KMS-11 (cell line): ENCODE results near the gene NANOS2.

Experiments used
- H2AFZ ChIP-seq: fragments of 200-600 bp; sonication (generic); 2 replicates; pipeline ENCODE4 v1.6.1; 2016; ENCODE audit warnings: antibody characterized with exemption, mixed run types, low read depth
- H3K27ac ChIP-seq: fragments of 200-600 bp; sonication (generic); 2 replicates; pipeline ENCODE4 v1.6.1; 2016; ENCODE audit warnings: mild to moderate bottlenecking, mixed run types
- H3K27me3 ChIP-seq: fragments of 200-600 bp; sonication (generic); 2 replicates; pipeline ENCODE4 v1.6.1; 2017; ENCODE audit warnings: mild to moderate bottlenecking, low read depth, mixed run types, moderate library complexity; ENCODE audit not compliant: insufficient read depth
- H3K36me3 ChIP-seq: fragments of 200-600 bp; sonication (generic); 2 replicates; pipeline ENCODE4 v1.6.1; 2017; ENCODE audit warnings: mild to moderate bottlenecking, mixed run types; ENCODE audit not compliant: insufficient read depth
- H3K4me1 ChIP-seq: fragments of 200-600 bp; sonication (generic); 2 replicates; pipeline ENCODE4 v1.6.1; 2016; ENCODE audit warnings: mild to moderate bottlenecking, low read depth, mixed run types; ENCODE audit not compliant: poor library complexity, severe bottlenecking
- H3K4me2 ChIP-seq: fragments of 200-600 bp; sonication (generic); 2 replicates; pipeline ENCODE4 v1.7.0; 2016; ENCODE audit warnings: mild to moderate bottlenecking, mixed run types
- H3K4me3 ChIP-seq: fragments of 200-600 bp; sonication (generic); IDR thresholded peaks from 2 replicates; pipeline ENCODE4 v1.6.1; 2017; ENCODE audit warnings: low read depth, low read length, mixed read lengths; ENCODE audit not compliant: insufficient read depth
- H3K79me2 ChIP-seq: fragments of 200-600 bp; sonication (generic); 2 replicates; pipeline ENCODE4 v1.6.1; 2016; ENCODE audit warnings: low read depth, mixed run types; ENCODE audit not compliant: insufficient read depth
- H3K9ac ChIP-seq: fragments of 200-600 bp; sonication (generic); 2 replicates; pipeline ENCODE4 v1.6.1; 2016; ENCODE audit warnings: mild to moderate bottlenecking, mixed run types
- H4K20me1 ChIP-seq: fragments of 200-600 bp; sonication (generic); 2 replicates; pipeline ENCODE4 v1.6.1; 2016; ENCODE audit warnings: mild to moderate bottlenecking, mixed run types; ENCODE audit not compliant: insufficient read depth
- TF ChIP-seq, protein P1 (sequence below): fragments of 200-600 bp; sonication (generic); conservative IDR thresholded peaks from 2 replicates; pipeline ENCODE4 v1.6.1; 2017; ENCODE audit warnings: low read depth, mild to moderate bottlenecking, antibody characterized with exemption, low read length, moderate library complexity, mixed read lengths

The NANOS2 gene

DNA sequence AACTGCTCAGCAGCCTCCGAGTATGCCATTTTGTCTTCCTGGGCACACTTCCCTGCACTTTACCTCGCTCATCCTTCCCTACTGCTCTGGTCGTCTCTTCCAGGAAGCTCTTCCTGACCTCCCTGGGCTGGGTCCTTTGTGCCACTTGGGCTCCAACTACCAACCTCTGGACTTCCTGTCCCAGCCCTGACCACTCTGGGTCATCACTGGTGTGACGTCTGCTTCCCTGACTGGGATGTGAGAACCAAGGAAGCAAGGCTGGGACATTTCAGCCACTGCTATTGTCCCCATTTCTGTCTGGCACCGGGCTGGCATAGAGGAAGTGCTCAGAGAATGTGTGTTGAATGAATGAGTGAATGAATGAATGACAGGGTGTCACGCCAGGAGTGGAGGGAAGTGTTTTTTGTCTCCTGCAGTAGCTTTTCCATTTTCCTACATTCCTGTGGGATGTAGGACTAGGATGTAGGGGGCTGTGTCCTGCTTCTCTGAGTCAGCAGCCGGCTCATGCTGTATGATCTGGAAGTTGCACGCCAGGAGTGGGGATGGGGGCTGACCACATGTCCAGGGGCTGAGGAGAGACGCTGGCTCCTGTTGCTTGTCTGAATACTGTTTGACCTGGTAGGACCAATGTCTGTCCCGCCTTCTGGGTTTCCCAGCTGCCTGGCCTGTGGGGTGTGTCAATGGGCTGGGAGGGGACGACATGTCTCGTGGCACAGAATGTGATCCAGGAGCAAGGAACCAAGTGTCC lies 44.4 kb upstream of the NANOS2 start:
- Histone ChIP-seq H3K9ac (no peak overlapping the region), H3K79me2 (no peaks in the 10 kb centered on the region), H3K4me3 (no peak overlapping the region), H3K27ac (no peak overlapping the region), H3K36me3 (no peaks in the 10 kb centered on the region), H3K4me1 (no peaks in the 10 kb centered on the region), H4K20me1 (no peaks in the 10 kb centered on the region), H3K4me2 (no peak overlapping the region), H2AFZ (no peak overlapping the region), H3K27me3 (peaks cover 83% of the 10 kb centered on the region)
- TF ChIP-seq, protein P1, sequence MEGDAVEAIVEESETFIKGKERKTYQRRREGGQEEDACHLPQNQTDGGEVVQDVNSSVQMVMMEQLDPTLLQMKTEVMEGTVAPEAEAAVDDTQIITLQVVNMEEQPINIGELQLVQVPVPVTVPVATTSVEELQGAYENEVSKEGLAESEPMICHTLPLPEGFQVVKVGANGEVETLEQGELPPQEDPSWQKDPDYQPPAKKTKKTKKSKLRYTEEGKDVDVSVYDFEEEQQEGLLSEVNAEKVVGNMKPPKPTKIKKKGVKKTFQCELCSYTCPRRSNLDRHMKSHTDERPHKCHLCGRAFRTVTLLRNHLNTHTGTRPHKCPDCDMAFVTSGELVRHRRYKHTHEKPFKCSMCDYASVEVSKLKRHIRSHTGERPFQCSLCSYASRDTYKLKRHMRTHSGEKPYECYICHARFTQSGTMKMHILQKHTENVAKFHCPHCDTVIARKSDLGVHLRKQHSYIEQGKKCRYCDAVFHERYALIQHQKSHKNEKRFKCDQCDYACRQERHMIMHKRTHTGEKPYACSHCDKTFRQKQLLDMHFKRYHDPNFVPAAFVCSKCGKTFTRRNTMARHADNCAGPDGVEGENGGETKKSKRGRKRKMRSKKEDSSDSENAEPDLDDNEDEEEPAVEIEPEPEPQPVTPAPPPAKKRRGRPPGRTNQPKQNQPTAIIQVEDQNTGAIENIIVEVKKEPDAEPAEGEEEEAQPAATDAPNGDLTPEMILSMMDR = no peak

DNA sequence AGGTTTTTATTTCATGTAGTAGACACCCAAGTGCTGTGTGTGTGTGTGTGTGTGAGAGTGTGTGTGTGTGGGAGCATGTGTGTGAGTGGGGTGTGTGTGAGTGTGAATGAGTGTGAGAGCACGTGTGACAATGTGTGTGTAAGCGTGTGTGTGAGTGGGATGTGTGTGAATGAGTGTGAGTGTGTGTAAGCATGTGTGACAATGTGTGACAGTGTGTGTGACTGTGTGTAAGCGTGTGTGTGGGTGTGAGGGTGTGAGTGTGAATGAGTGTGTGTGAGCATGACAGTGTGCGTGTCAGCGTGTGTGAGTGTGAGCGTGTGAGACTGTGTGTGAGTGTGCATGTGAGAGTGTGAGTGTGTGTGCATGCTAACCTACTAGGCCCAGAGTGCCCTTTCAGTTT lies 43.7 kb upstream of the NANOS2 start:
- TF ChIP-seq, protein P1 = no peak
- H3K27ac ChIP-seq = no peak overlapping the region
- H3K79me2 ChIP-seq = no peaks in the 10 kb centered on the region
- H4K20me1 ChIP-seq = no peaks in the 10 kb centered on the region
- H3K4me2 ChIP-seq = no peak overlapping the region
- no peaks in the 10 kb centered on the region for H3K4me1 ChIP-seq
- H2AFZ ChIP-seq = no peak overlapping the region
- no peaks in the 10 kb centered on the region for H3K36me3 ChIP-seq
- H3K4me3 ChIP-seq = no peak overlapping the region
- peaks cover 83% of the 10 kb centered on the region for H3K27me3 ChIP-seq
- H3K9ac ChIP-seq = no peak overlapping the region

GRCh38 chr19:45955905-45956608 lies 41.5 kb upstream of the NANOS2 start:
- TF ChIP-seq, protein P1 = no peak
- Histone ChIP-seq H3K4me3 (no peak overlapping the region), H2AFZ (no peak overlapping the region), H3K27ac (no peak overlapping the region), H3K4me1 (no peaks in the 10 kb centered on the region), H3K4me2 (no peak overlapping the region), H3K79me2 (no peaks in the 10 kb centered on the region), H3K27me3 (peaks cover 79% of the 10 kb centered on the region), H4K20me1 (no peaks in the 10 kb centered on the region), H3K9ac (no peak overlapping the region), H3K36me3 (no peaks in the 10 kb centered on the region)

- H3K79me2 ChIP-seq = no peaks in the 10 kb centered on the region
- H3K4me2 ChIP-seq = no peak overlapping the region
- no peak overlapping the region for H3K27ac ChIP-seq
- no peaks in the 10 kb centered on the region for H4K20me1 ChIP-seq
- H3K9ac ChIP-seq = no peak overlapping the region
- no peaks in the 10 kb centered on the region for H3K4me1 ChIP-seq
- no peak overlapping the region for H3K4me3 ChIP-seq
- no peak overlapping the region for H2AFZ ChIP-seq
- H3K27me3 ChIP-seq = peaks cover 79% of the 10 kb centered on the region
- TF ChIP-seq, protein P1 = no peak
- H3K36me3 ChIP-seq = no peaks in the 10 kb centered on the region
Observed at GRCh38 chr19:45954156-45954555, 39.6 kb upstream of the NANOS2 start.
